Measurements from ENCODE around the gene U2AF2.

DNA sequence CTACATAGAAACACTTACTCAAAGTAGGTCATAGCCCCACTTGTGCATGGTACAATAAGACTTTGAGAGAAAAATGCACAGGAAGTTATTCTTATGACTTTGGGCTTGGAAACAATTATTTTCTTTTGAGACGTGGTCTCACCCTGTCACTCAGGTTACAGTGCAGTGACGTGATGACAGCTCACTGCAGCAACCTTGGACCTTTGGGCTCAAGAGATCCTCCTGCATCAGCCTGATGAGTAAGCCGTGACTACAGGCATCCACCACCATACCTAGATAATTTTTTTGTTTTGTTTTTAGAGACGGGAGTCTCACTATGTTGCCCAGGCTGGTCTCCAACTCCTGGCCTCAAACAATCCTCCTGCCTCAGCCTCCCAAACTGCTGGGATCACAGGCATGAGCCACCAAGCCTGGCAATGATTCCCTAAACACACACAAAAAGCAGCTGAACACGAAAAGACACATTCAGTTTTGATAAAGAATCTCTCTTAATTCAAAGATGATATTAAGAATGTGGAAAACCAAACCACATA lies 65.4 kb downstream of the U2AF2 start:
- TF ChIP-seq POLR2A (IDR thresholded peaks at IDR 0.05) (no peak), EP300 (IDR thresholded peaks at IDR 0.05) (no peak)
- TF ChIP-seq, protein P1, sequence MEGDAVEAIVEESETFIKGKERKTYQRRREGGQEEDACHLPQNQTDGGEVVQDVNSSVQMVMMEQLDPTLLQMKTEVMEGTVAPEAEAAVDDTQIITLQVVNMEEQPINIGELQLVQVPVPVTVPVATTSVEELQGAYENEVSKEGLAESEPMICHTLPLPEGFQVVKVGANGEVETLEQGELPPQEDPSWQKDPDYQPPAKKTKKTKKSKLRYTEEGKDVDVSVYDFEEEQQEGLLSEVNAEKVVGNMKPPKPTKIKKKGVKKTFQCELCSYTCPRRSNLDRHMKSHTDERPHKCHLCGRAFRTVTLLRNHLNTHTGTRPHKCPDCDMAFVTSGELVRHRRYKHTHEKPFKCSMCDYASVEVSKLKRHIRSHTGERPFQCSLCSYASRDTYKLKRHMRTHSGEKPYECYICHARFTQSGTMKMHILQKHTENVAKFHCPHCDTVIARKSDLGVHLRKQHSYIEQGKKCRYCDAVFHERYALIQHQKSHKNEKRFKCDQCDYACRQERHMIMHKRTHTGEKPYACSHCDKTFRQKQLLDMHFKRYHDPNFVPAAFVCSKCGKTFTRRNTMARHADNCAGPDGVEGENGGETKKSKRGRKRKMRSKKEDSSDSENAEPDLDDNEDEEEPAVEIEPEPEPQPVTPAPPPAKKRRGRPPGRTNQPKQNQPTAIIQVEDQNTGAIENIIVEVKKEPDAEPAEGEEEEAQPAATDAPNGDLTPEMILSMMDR (IDR thresholded peaks at IDR 0.05), result no peak

Data from ovary (tissue), 3 donors.